PC-3 (cell line): ENCODE measurements around the gene TSPAN13. TPM values are rescaled to one million over a fixed set of nuclear protein-coding genes. Genes with fewer than 3 reads are reported as not detected.

Experiments used
- ATAC-seq: fragments of 200-7000 bp; cut with Tn5 transposase; 2 replicates; pipeline ENCODE4 v1.9.1; 2020; ENCODE audit warnings: mild to moderate bottlenecking, moderate library complexity
- BruUV-seq: library from RNA; stranded (reverse); fragments of 400-500 nt; replicated peaks from 2 replicates; lab custom pipeline; 2021; lab: Mats Ljungman, UMichigan
- CTCF ChIA-PET: fragments of 300-600 bp; sonication (Branson Sonifier 250); formaldehyde crosslinking; loops from one replicate; lab custom pipeline; 2022; ENCODE audit warnings: antibody characterized with exemption; lab: Charles Lee
- POLR2A ChIA-PET: fragments of 300-600 bp; sonication (Branson Sonifier 250); formaldehyde crosslinking; loops from one replicate; lab custom pipeline; 2022; ENCODE audit warnings: antibody characterized with exemption; ENCODE audit not compliant: unreplicated experiment; lab: Charles Lee
- DNase-seq: peaks from one replicate; pipeline ENCODE4 v3.0.0-alpha.2; 2015
- H2AFZ ChIP-seq: fragments of 300-600 bp; sonication (generic); 2 replicates; pipeline ENCODE4 v1.6.0; 2016; ENCODE audit warnings: antibody characterized with exemption, low read length
- H3F3A ChIP-seq: fragments of 300-600 bp; sonication (generic); one replicate; pipeline ENCODE4 v1.6.0; 2017; ENCODE audit warnings: antibody characterized with exemption, low read length, control low read depth, mild to moderate bottlenecking; ENCODE audit not compliant: unreplicated experiment
- H3K27ac ChIP-seq: fragments of 300-600 bp; sonication (generic); 2 replicates; pipeline ENCODE4 v1.5.1; 2016; ENCODE audit warnings: mild to moderate bottlenecking, low read length
- H3K27me3 ChIP-seq: fragments of 300-600 bp; sonication (generic); 2 replicates; pipeline ENCODE4 v1.6.1; 2016; ENCODE audit warnings: low read length, mixed read lengths
- H3K36me3 ChIP-seq: fragments of 300-600 bp; sonication (generic); 2 replicates; pipeline ENCODE4 v1.6.1; 2016; ENCODE audit warnings: low read depth, mixed run types, low read length, mixed read lengths
- H3K4me1 ChIP-seq: fragments of 300-600 bp; sonication (generic); 2 replicates; pipeline ENCODE4 v1.5.1; 2016; ENCODE audit warnings: low read length; ENCODE audit not compliant: insufficient read depth
- H3K4me2 ChIP-seq: fragments of 300-600 bp; sonication (generic); 2 replicates; pipeline ENCODE4 v1.6.0; 2016; ENCODE audit warnings: low read length
- H3K4me3 ChIP-seq: fragments of 300-600 bp; sonication (generic); 2 replicates; pipeline ENCODE4 v1.5.1; 2016; ENCODE audit warnings: mild to moderate bottlenecking, low read length, mixed read lengths
- H3K79me2 ChIP-seq: fragments of 300-600 bp; sonication (generic); 2 replicates; pipeline ENCODE4 v1.6.1; 2017; ENCODE audit warnings: low read length, mixed read lengths
- H3K9ac ChIP-seq: fragments of 300-600 bp; sonication (generic); 2 replicates; pipeline ENCODE4 v1.6.0; 2016; ENCODE audit warnings: mild to moderate bottlenecking, low read length
- H3K9me2 ChIP-seq: fragments of 300-600 bp; sonication (generic); replicated peaks from 2 replicates; pipeline ENCODE4 v1.6.1; 2016; ENCODE audit warnings: mixed run types, low read length, mixed read lengths
- H3K9me3 ChIP-seq: fragments of 300-600 bp; sonication (generic); 2 replicates; pipeline ENCODE4 v1.6.1; 2016; ENCODE audit warnings: low read length, mixed read lengths
- H4K20me1 ChIP-seq: fragments of 300-600 bp; sonication (generic); 2 replicates; pipeline ENCODE4 v1.6.1; 2016; ENCODE audit warnings: low read length, mixed read lengths
- CTCF ChIP-seq: fragments of 300-600 bp; sonication (generic); conservative IDR thresholded peaks from 2 replicates; pipeline ENCODE4 v1.5.1; 2017; ENCODE audit warnings: antibody characterized with exemption, low read depth, mild to moderate bottlenecking, low read length
- EZH2 ChIP-seq: fragments of 300-600 bp; sonication (generic); IDR thresholded peaks from one replicate; pipeline ENCODE4 v1.6.1; 2017; ENCODE audit warnings: antibody characterized with exemption, mild to moderate bottlenecking, low read length; ENCODE audit not compliant: unreplicated experiment
- EZH2phosphoT487 ChIP-seq: fragments of 300-600 bp; sonication (generic); IDR thresholded peaks from 2 replicates; pipeline ENCODE4 v1.6.1; 2018; ENCODE audit warnings: mild to moderate bottlenecking, antibody characterized with exemption, low read length, borderline replicate concordance
- intact Hi-C: fragments of 100-400 bp; cut with micrococcal nuclease; formaldehyde crosslinking; loops from 2 replicates; pipeline ENCODE4 v1.9.0; 2023
- total RNA-seq: library from RNA; depleted of rRNA; stranded (reverse); fragments of >200 nt; gene quantifications from 2 replicates; pipeline ENCODE4 v1.2.3, GENCODE V29; 2014

Gene TSPAN13
- total RNA-seq, 1 experiment from 2014 or later = 34.9 TPM

- H3K9me3 ChIP-seq = no peaks in the 10 kb centered on the region
- no peak for DNase-seq
- BruUV-seq = no TSS peak
- no peak overlapping the region for H2AFZ ChIP-seq
- ChIA-PET CTCF (interaction anchor here (0.7 kb wide), 1 partner anchor 733 kb away, joined by 5 read pairs; no protein-coding TSS in a partner anchor), POLR2A (no interaction called here)
- no peak overlapping the region for H3K9ac ChIP-seq
- H3F3A ChIP-seq = no peaks in the 10 kb centered on the region
- H3K4me3 ChIP-seq = no peak overlapping the region
- no peak overlapping the region for H3K4me2 ChIP-seq
- no peaks in the 10 kb centered on the region for H3K36me3 ChIP-seq
- no peak overlapping the region for H3K27ac ChIP-seq
- no peak for ATAC-seq
- no peaks in the 10 kb centered on the region for H4K20me1 ChIP-seq
- H3K4me1 ChIP-seq = peaks cover 33% of the 10 kb centered on the region
- H3K9me2 ChIP-seq = no peaks in the 10 kb centered on the region
- intact Hi-C loops = no loop called here
- no peaks in the 10 kb centered on the region for H3K27me3 ChIP-seq
- no peaks in the 10 kb centered on the region for H3K79me2 ChIP-seq
- TF ChIP-seq EZH2 = no peak
- no peak for TF ChIP-seq EZH2phosphoT487
- no peak for TF ChIP-seq CTCF
Measured at GRCh38 chr7:16818732-16819131, 65.2 kb downstream of the TSPAN13 start.

- H3K79me2 ChIP-seq = no peaks in the 10 kb centered on the region
- no peak for TF ChIP-seq EZH2phosphoT487
- TF ChIP-seq EZH2 = no peak
- no peak for TF ChIP-seq CTCF
- H3K4me3 ChIP-seq = no peak overlapping the region
- peaks cover 13% of the 10 kb centered on the region for H3K4me1 ChIP-seq
- H3F3A ChIP-seq = no peaks in the 10 kb centered on the region
- H3K9me3 ChIP-seq = no peaks in the 10 kb centered on the region
- intact Hi-C loops = no loop called here
- no peaks in the 10 kb centered on the region for H3K36me3 ChIP-seq
- BruUV-seq = no TSS peak
- ATAC-seq (no peak), DNase-seq (no peak)
- no peaks in the 10 kb centered on the region for H3K9me2 ChIP-seq
- no peak overlapping the region for H3K4me2 ChIP-seq
- H3K27ac ChIP-seq = no peak overlapping the region
- H3K9ac ChIP-seq = no peak overlapping the region
- ChIA-PET CTCF (no interaction called here), POLR2A (no interaction called here)
- H3K27me3 ChIP-seq = no peaks in the 10 kb centered on the region
- no peaks in the 10 kb centered on the region for H4K20me1 ChIP-seq
- no peak overlapping the region for H2AFZ ChIP-seq
Measured at GRCh38 chr7:16822029-16822428, 68.5 kb downstream of the TSPAN13 start.

GRCh38 chr7:16826060-16826459 lies 72.5 kb downstream of the TSPAN13 start:
- CTCF ChIA-PET = no interaction called here
- ATAC-seq = no peak
- no TSS peak for BruUV-seq
- no peak for DNase-seq
- Histone ChIP-seq H3K36me3 (no peaks in the 10 kb centered on the region), H3K4me1 (no peaks in the 10 kb centered on the region), H3F3A (no peaks in the 10 kb centered on the region), H3K27ac (no peak overlapping the region), H3K9me3 (no peaks in the 10 kb centered on the region), H3K9me2 (no peaks in the 10 kb centered on the region), H2AFZ (no peak overlapping the region), H3K79me2 (no peaks in the 10 kb centered on the region), H3K4me3 (no peak overlapping the region), H4K20me1 (no peaks in the 10 kb centered on the region), H3K27me3 (no peaks in the 10 kb centered on the region), H3K4me2 (no peak overlapping the region), H3K9ac (no peak overlapping the region)
- intact Hi-C loops = no loop called here
- TF ChIP-seq CTCF (no peak), EZH2phosphoT487 (no peak), EZH2 (no peak)
- POLR2A ChIA-PET = no interaction called here
